HCT116 (cell line): ENCODE data around the gene PREPL. TPM values are rescaled to one million over a fixed set of nuclear protein-coding genes. Genes with fewer than 3 reads are reported as not detected.

Experiments
- ATAC-seq: fragments of 200-7000 bp; cut with Tn5 transposase; 2 replicates; pipeline ENCODE4 v1.9.1; 2020; ENCODE audit warnings: mild to moderate bottlenecking, moderate library complexity
- BruUV-seq: library from RNA; stranded (reverse); fragments of 400-500 nt; replicated peaks from 2 replicates; lab custom pipeline; 2021; lab: Mats Ljungman, UMichigan
- CTCF ChIA-PET: fragments of 300-600 bp; sonication (Branson Sonifier 250); formaldehyde crosslinking; loops from one replicate; lab custom pipeline; 2021; ENCODE audit warnings: antibody characterized with exemption; lab: Charles Lee
- POLR2A ChIA-PET: fragments of 300-600, 350-600 bp; sonication (Branson Sonifier 250); formaldehyde crosslinking; loops from one replicate; lab custom pipeline; 2021; ENCODE audit warnings: antibody characterized with exemption; lab: Charles Lee
- RAD21 ChIA-PET, 2 experiments: fragments of 300-600 bp; sonication (Branson Sonifier 250); formaldehyde crosslinking; loops; one replicate each; lab custom pipeline; 2023; ENCODE audit warnings: low total read pairs in 2 of 2; ENCODE audit not compliant: uncharacterized antibody in 2 of 2, unreplicated experiment in 2 of 2, low non-redundant PET in 1 of 2; lab: Charles Lee
- DNase-seq: peaks from one replicate; pipeline ENCODE4 v3.0.0-alpha.2; 2010; ENCODE audit warnings: low read depth, low spot score
- H2AFZ ChIP-seq: fragments of 200-600 bp; shearing (Covaris generic), sonication (generic); 2 replicates; pipeline ENCODE4 v1.6.1; 2017; ENCODE audit warnings: low read depth, mixed run types, mixed read lengths, antibody characterized with exemption, low read length; ENCODE audit not compliant: poor library complexity, severe bottlenecking
- H3K27ac ChIP-seq: 2 replicates; pipeline ENCODE4 v1.5.1; 2012; ENCODE audit warnings: low read depth, low read length
- H3K27me3 ChIP-seq: fragments of 200-600 bp; sonication (generic); 2 replicates; pipeline ENCODE4 v1.6.1; 2016; ENCODE audit warnings: mixed run types, low read length, mixed read lengths; ENCODE audit not compliant: insufficient read depth
- H3K36me3 ChIP-seq, 2 experiments: fragments of 200-500 bp in 1 of 2; fragments of 200-600 bp in 1 of 2; sonication (Bioruptor generic) in 1 of 2; sonication (generic) in 1 of 2; 2 replicates each; pipeline versions ENCODE4 v1.5.1 to v1.6.1; 2014 to 2016; ENCODE audit warnings: low read length in 2 of 2, inconsistent platforms in 1 of 2, mixed read lengths in 1 of 2, mixed run types in 1 of 2; ENCODE audit not compliant: insufficient read depth in 2 of 2, control insufficient read depth in 1 of 2
- H3K4me1 ChIP-seq, 2 experiments: fragments of 200-600 bp in 1 of 2; sonication (generic) in 1 of 2; 2 replicates each; pipeline versions ENCODE4 v1.5.1 to v1.6.1; 2012 to 2017; ENCODE audit warnings: low read length in 2 of 2, inconsistent platforms in 1 of 2, mild to moderate bottlenecking in 1 of 2, mixed read lengths in 1 of 2, mixed run types in 1 of 2, moderate library complexity in 1 of 2; ENCODE audit not compliant: insufficient read depth in 2 of 2, control insufficient read depth in 1 of 2
- H3K4me2 ChIP-seq: fragments of 200-600 bp; sonication (generic); 2 replicates; pipeline ENCODE4 v1.6.1; 2017; ENCODE audit warnings: mixed run types, low read length, mixed read lengths
- H3K4me3 ChIP-seq, 2 experiments: fragments of 200-600 bp in 1 of 2; sonication (generic) in 1 of 2; replicated peaks in 1 of 2; 2 replicates each; pipeline ENCODE4 v1.5.1; 2011 to 2016; ENCODE audit warnings: low read length in 2 of 2, control low read depth in 1 of 2, low read depth in 1 of 2, mild to moderate bottlenecking in 1 of 2, mixed read lengths in 1 of 2, mixed run types in 1 of 2
- H3K79me2 ChIP-seq: fragments of 200-600 bp; sonication (generic); 2 replicates; pipeline ENCODE4 v1.6.1; 2017; ENCODE audit warnings: mild to moderate bottlenecking, mixed run types, low read length, moderate library complexity, mixed read lengths; ENCODE audit not compliant: insufficient read depth
- H3K9ac ChIP-seq: fragments of 200-600 bp; sonication (generic); 2 replicates; pipeline ENCODE4 v1.6.1; 2016; ENCODE audit warnings: low read length, mixed read lengths
- H3K9me2 ChIP-seq: fragments of 200-600 bp; sonication (generic), shearing (Covaris generic); 2 replicates; pipeline ENCODE4 v1.6.1; 2017; ENCODE audit warnings: mixed run types, mild to moderate bottlenecking, moderate library complexity; ENCODE audit not compliant: insufficient read depth
- H3K9me3 ChIP-seq, 2 experiments: fragments of 200-500 bp in 1 of 2; fragments of 200-600 bp in 1 of 2; sonication (Bioruptor generic) in 1 of 2; sonication (generic) in 1 of 2; 2 replicates each; pipeline ENCODE4 v1.6.1; 2014 to 2017; ENCODE audit warnings: low read length in 2 of 2, mixed read lengths in 2 of 2, inconsistent platforms in 1 of 2, low read depth in 1 of 2, mild to moderate bottlenecking in 1 of 2, mixed run types in 1 of 2, moderate library complexity in 1 of 2; ENCODE audit not compliant: control insufficient read depth in 1 of 2, insufficient read depth in 1 of 2
- H4K20me1 ChIP-seq: fragments of 200-600 bp; sonication (generic), shearing (Covaris generic); 2 replicates; pipeline ENCODE4 v1.6.1; 2017; ENCODE audit warnings: mixed run types, mild to moderate bottlenecking, moderate library complexity; ENCODE audit not compliant: insufficient read depth
- CTCF ChIP-seq, 3 experiments: fragments of 200-600 bp in 1 of 3; sonication (generic) in 1 of 3; IDR thresholded peaks in 2 of 3; conservative IDR thresholded peaks in 1 of 3; 2 replicates each; pipeline ENCODE4 v1.5.1; 2012 to 2017; ENCODE audit warnings: low read depth in 2 of 3, low read length in 2 of 3, antibody characterized with exemption in 1 of 3, borderline replicate concordance in 1 of 3, control low read depth in 1 of 3, mild to moderate bottlenecking in 1 of 3, mixed read lengths in 1 of 3, mixed run types in 1 of 3, moderate library complexity in 1 of 3; ENCODE audit not compliant: insufficient read depth in 1 of 3
- EGR1 ChIP-seq: IDR thresholded peaks from 2 replicates; pipeline ENCODE4 v1.6.1; 2012; ENCODE audit warnings: low read depth
- ELF1 ChIP-seq: IDR thresholded peaks from 2 replicates; pipeline ENCODE4 v1.6.1; 2012; ENCODE audit warnings: low read depth, borderline replicate concordance
- EZH2 ChIP-seq: fragments of 200-600 bp; sonication (generic); IDR thresholded peaks from 2 replicates; pipeline ENCODE4 v1.6.1; 2017; ENCODE audit warnings: antibody characterized with exemption, mixed run types
- EZH2phosphoT487 ChIP-seq: fragments of 200-600 bp; IDR thresholded peaks from 2 replicates; pipeline ENCODE4 v1.6.1; 2018; ENCODE audit warnings: antibody characterized with exemption, borderline replicate concordance
- FOSL1 ChIP-seq: IDR thresholded peaks from 2 replicates; pipeline ENCODE4 v1.6.1; 2012; ENCODE audit warnings: low read depth
- JUND ChIP-seq: IDR thresholded peaks from 2 replicates; pipeline ENCODE4 v1.6.1; 2012
- MAX ChIP-seq: IDR thresholded peaks from 2 replicates; pipeline ENCODE4 v1.6.1; 2012
- POLR2A ChIP-seq: IDR thresholded peaks from 2 replicates; pipeline ENCODE4 v1.7.0; 2011; ENCODE audit warnings: borderline replicate concordance; ENCODE audit not compliant: insufficient read depth, insufficient read length; ENCODE audit errors: extremely low read depth
- REST ChIP-seq: IDR thresholded peaks from 2 replicates; pipeline ENCODE4 v1.6.1; 2012; ENCODE audit warnings: low read depth
- YY1 ChIP-seq: IDR thresholded peaks from 2 replicates; pipeline ENCODE4 v1.6.1; 2011; ENCODE audit warnings: low read length, low read depth, moderate library complexity, mild to moderate bottlenecking; ENCODE audit not compliant: insufficient replicate concordance; ENCODE audit errors: extremely low read depth
- ZNF274 ChIP-seq: fragments of 200-500 bp; sonication (Bioruptor generic); IDR thresholded peaks from 2 replicates; pipeline ENCODE4 v1.6.1; 2014; ENCODE audit warnings: mild to moderate bottlenecking, low read depth, low read length, inconsistent platforms
- intact Hi-C: fragments of 100-400 bp; cut with micrococcal nuclease; formaldehyde crosslinking; loops from 2 replicates; pipeline ENCODE4 v1.10.0; 2022
- total RNA-seq: library from RNA; stranded (reverse); gene quantifications from one replicate; pipeline ENCODE4 v1.2.1, GENCODE V29; 2021; ENCODE audit not compliant: unreplicated experiment

PREPL gene
- total RNA-seq, 1 experiment from 2014 or later: 31.1 TPM

GRCh38 chr2:44351676-44352075, 9.6 kb downstream of the PREPL start:
- no peaks in the 10 kb centered on the region for H3K27me3 ChIP-seq
- no peak overlapping the region for H3K4me3 ChIP-seq
- no peak overlapping the region for H3K4me2 ChIP-seq
- RAD21 ChIA-PET: no interaction called here
- POLR2A ChIA-PET: interaction anchor here (2.6 kb wide), 1 partner anchor 10 kb away, joined by 14 read pairs; the partner anchor contains the start of genes CAMKMT and PREPL
- no peaks in the 10 kb centered on the region for H3K9me2 ChIP-seq
- H3K36me3 ChIP-seq: no peaks in the 10 kb centered on the region
- CTCF ChIA-PET: interaction anchor here (1.0 kb wide), 1 partner anchor 9 kb away, joined by 3 read pairs; no protein-coding TSS in a partner anchor
- no peak for TF ChIP-seq FOSL1
- TF ChIP-seq ZNF274: no peak
- no peak for TF ChIP-seq JUND
- no peak for TF ChIP-seq MAX
- TF ChIP-seq EGR1: no peak
- TF ChIP-seq POLR2A: no peak
- no peak for TF ChIP-seq EZH2
- no peak for TF ChIP-seq EZH2phosphoT487
- no peak for TF ChIP-seq REST
- TF ChIP-seq ELF1: no peak
- no peak for TF ChIP-seq YY1
- no peak for TF ChIP-seq CTCF (IDR thresholded peaks at IDR 0.05 in 2 of 3, conservative IDR thresholded peaks at IDR 0.05 in 1 of 3; ENCODE audit: borderline replicate concordance in 1 of 3, insufficient read depth in 1 of 3, low read depth in 2 of 3, low read length in 2 of 3)
- no peak overlapping the region for H3K9ac ChIP-seq
- no TSS peak for BruUV-seq
- peaks cover 14% of the 10 kb centered on the region for H3K79me2 ChIP-seq
- no peak for DNase-seq
- intact Hi-C loops: no loop called here
- H3K4me1 ChIP-seq: no peaks in the 10 kb centered on the region
- no peak for ATAC-seq
- no peak overlapping the region for H3K27ac ChIP-seq
- H2AFZ ChIP-seq: no peak overlapping the region
- H3K9me3 ChIP-seq: no peaks in the 10 kb centered on the region
- no peaks in the 10 kb centered on the region for H4K20me1 ChIP-seq
